ENCODE data around the gene BCL7B. TPM values are rescaled to one million over a fixed set of nuclear protein-coding genes. Genes with fewer than 3 reads are reported as not detected.

BCL7B gene
- total and polyA plus RNA-seq, 2 experiments from 2014 or later = 17.0 to 18.2 TPM

- H3K4me1 Mint-ChIP-seq = peaks cover 20% of the 10 kb centered on the region
- TF ChIP-seq REST (IDR thresholded peaks at IDR 0.05; ENCODE audit: unreplicated experiment) = no peak
- no peak for TF ChIP-seq ZNF462 (CRISPR knock-in tag; IDR thresholded peaks at IDR 0.05)
- TF ChIP-seq ZNF114 (CRISPR knock-in tag; IDR thresholded peaks at IDR 0.05) = no peak
- TF ChIP-seq JUNB (IDR thresholded peaks at IDR 0.05; ENCODE audit: unreplicated experiment) = no peak
- TF ChIP-seq CTCF (conservative IDR thresholded peaks at IDR 0.05; ENCODE audit: low read depth in 2 of 2) = no peak
- TF ChIP-seq CREB1 (CRISPR knock-in tag; IDR thresholded peaks at IDR 0.05; ENCODE audit: low read depth) = no peak
- Histone ChIP-seq H3K4me3 (no peak overlapping the region), H3K36me3 (ENCODE audit: insufficient read depth) (no peaks in the 10 kb centered on the region), H3K79me2 (replicated peaks; ENCODE audit: insufficient read depth) (no peaks in the 10 kb centered on the region), H3F3A (replicated peaks; ENCODE audit: low read depth) (no peaks in the 10 kb centered on the region), H2AFZ (no peak overlapping the region), H3K27ac (ENCODE audit: low read depth) (no peak overlapping the region), H3K27me3 (ENCODE audit: insufficient read depth) (peaks cover 4% of the 10 kb centered on the region; the same call in 1 of the 2 replicates), H3K4me2 (no peak overlapping the region), H3K4me1 (ENCODE audit: insufficient read depth) (no peaks in the 10 kb centered on the region), H3K9me2 (ENCODE audit: insufficient read depth) (peaks cover 5% of the 10 kb centered on the region; the same call in 1 of the 2 replicates), H4K20me1 (replicated peaks; ENCODE audit: insufficient read depth) (peaks cover 6% of the 10 kb centered on the region)
- H3K27ac Mint-ChIP-seq = no peak overlapping the region
- H3K9me3 Mint-ChIP-seq = no peaks in the 10 kb centered on the region; the same call in 2 of the 3 replicates
- H3K4me3 Mint-ChIP-seq = peak overlapping the region; percentile 7; the same call in 1 of the 3 replicates
- ATAC-seq = no peak
- peaks cover 24% of the 10 kb centered on the region for H3K27me3 Mint-ChIP-seq (ENCODE audit: insufficient read depth, low read depth, poor library complexity)
- DNase-seq (ENCODE audit: low spot score) = no peak
- peaks cover 4% of the 10 kb centered on the region; the same call in 2 of the 3 replicates for H3K36me3 Mint-ChIP-seq (ENCODE audit: low read depth)
These were observed 40.7 kb upstream of the BCL7B start for GRCh38 chr7:73597978-73598782.
